Measurements from ENCODE around the gene HPD.
A peak's percentile ranks its signal among the peaks of the same experiment; 100 is the strongest.
"Not testable (repeated sequence)": the region's sequence is repeated elsewhere in the genome, so short reads cannot be mapped to it uniquely, and the experiment has no call there.

The HPD gene

GRCh38 chr12:121883315-121883660 is 24.6 kb upstream of the HPD start:
- no peak overlapping the region for H3K27ac Mint-ChIP-seq
- no peaks in the 10 kb centered on the region for H3K36me3 Mint-ChIP-seq
- no peaks in the 10 kb centered on the region for H3K27me3 Mint-ChIP-seq
- H3K4me1 Mint-ChIP-seq = peaks cover 0 to under 1% of the 10 kb centered on the region in 2 donors
- DNase-seq = no peak
- no peak for ATAC-seq (replicated peaks)
- H3K9me3 Mint-ChIP-seq = no peaks in the 10 kb centered on the region
- no peak overlapping the region for H3K4me3 Mint-ChIP-seq

GRCh38 chr12:121876080-121876447 is 17.4 kb upstream of the HPD start:
- H3K27me3 Mint-ChIP-seq; H3K4me3 Mint-ChIP-seq; H3K9me3 Mint-ChIP-seq; ATAC-seq (replicated peaks); H3K4me1 Mint-ChIP-seq; H3K27ac Mint-ChIP-seq; H3K36me3 Mint-ChIP-seq; DNase-seq: not testable (repeated sequence)

- no peak for DNase-seq
- Mint-ChIP-seq H3K4me3 (no peak overlapping the region), H3K27ac (no peak overlapping the region), H3K27me3 (no peaks in the 10 kb centered on the region), H3K9me3 (no peaks in the 10 kb centered on the region), H3K4me1 (peaks cover 4 to 7% of the 10 kb centered on the region in 2 donors), H3K36me3 (no peaks in the 10 kb centered on the region)
- ATAC-seq (replicated peaks) = no peak
Measured at GRCh38 chr12:121875582-121875981, 16.9 kb upstream of the HPD start.

- no peak overlapping the region for H3K27ac Mint-ChIP-seq
- DNase-seq = no peak
- H3K27me3 Mint-ChIP-seq = no peaks in the 10 kb centered on the region
- no peaks in the 10 kb centered on the region for H3K36me3 Mint-ChIP-seq
- H3K4me1 Mint-ChIP-seq = peaks cover 4 to 7% of the 10 kb centered on the region in 2 donors
- H3K4me3 Mint-ChIP-seq = no peak overlapping the region
- ATAC-seq (replicated peaks) = no peak
- H3K9me3 Mint-ChIP-seq = no peaks in the 10 kb centered on the region
Measured at GRCh38 chr12:121874071-121874470, 15.4 kb upstream of the HPD start.

GRCh38 chr12:121873216-121873569 is 14.5 kb upstream of the HPD start:
- Mint-ChIP-seq H3K27me3 (no peaks in the 10 kb centered on the region), H3K9me3 (no peaks in the 10 kb centered on the region), H3K27ac (no peak overlapping the region), H3K4me1 (peaks cover 4 to 7% of the 10 kb centered on the region in 2 donors), H3K36me3 (no peaks in the 10 kb centered on the region), H3K4me3 (no peak overlapping the region)
- ATAC-seq (replicated peaks) (no peak), DNase-seq (no peak)

GRCh38 chr12:121872546-121873215 is 14.0 kb upstream of the HPD start:
- Mint-ChIP-seq H3K4me1 (peaks cover 4 to 7% of the 10 kb centered on the region in 2 donors), H3K4me3 (no peak overlapping the region), H3K9me3 (no peaks in the 10 kb centered on the region), H3K36me3 (no peaks in the 10 kb centered on the region), H3K27me3 (no peaks in the 10 kb centered on the region), H3K27ac (no peak overlapping the region)
- DNase-seq (no peak), ATAC-seq (replicated peaks) (no peak)

GRCh38 chr12:121871467-121871866 is 12.8 kb upstream of the HPD start:
- Mint-ChIP-seq H3K4me3 (no peak overlapping the region), H3K27ac (no peak overlapping the region), H3K27me3 (no peaks in the 10 kb centered on the region), H3K9me3 (no peaks in the 10 kb centered on the region), H3K4me1 (peaks cover 4 to 7% of the 10 kb centered on the region in 2 donors), H3K36me3 (no peaks in the 10 kb centered on the region)
- ATAC-seq (replicated peaks) (no peak), DNase-seq (no peak)

GRCh38 chr12:121869229-121869628 is 10.6 kb upstream of the HPD start:
- ATAC-seq (replicated peaks); H3K27ac Mint-ChIP-seq; DNase-seq; H3K4me1 Mint-ChIP-seq; H3K36me3 Mint-ChIP-seq; H3K27me3 Mint-ChIP-seq; H3K9me3 Mint-ChIP-seq; H3K4me3 Mint-ChIP-seq: not testable (repeated sequence)

- DNase-seq (no peak), ATAC-seq (replicated peaks) (no peak)
- Mint-ChIP-seq H3K4me3 (no peak overlapping the region), H3K36me3 (no peaks in the 10 kb centered on the region), H3K27ac (no peak overlapping the region), H3K4me1 (no peaks in the 10 kb centered on the region), H3K27me3 (no peaks in the 10 kb centered on the region), H3K9me3 (no peaks in the 10 kb centered on the region)
Measured at GRCh38 chr12:121866331-121866730, 7.7 kb upstream of the HPD start.

- Mint-ChIP-seq H3K4me3 (no peak overlapping the region), H3K27me3 (no peaks in the 10 kb centered on the region), H3K4me1 (peaks cover 5 to 11% of the 10 kb centered on the region in 2 donors), H3K27ac (no peak overlapping the region), H3K36me3 (no peaks in the 10 kb centered on the region), H3K9me3 (no peaks in the 10 kb centered on the region)
- ATAC-seq (replicated peaks) (no peak), DNase-seq (no peak)
Measured at GRCh38 chr12:121861636-121862254, 3.1 kb upstream of the HPD start.

- not testable (repeated sequence) for H3K4me3 Mint-ChIP-seq; H3K27me3 Mint-ChIP-seq; H3K27ac Mint-ChIP-seq; ATAC-seq (replicated peaks); DNase-seq; H3K36me3 Mint-ChIP-seq; H3K9me3 Mint-ChIP-seq
- H3K4me1 Mint-ChIP-seq = peaks cover 14 to 21% of the 10 kb centered on the region in 2 donors
Measured at GRCh38 chr12:121860699-121861098, 2.0 kb upstream of the HPD start.

- DNase-seq = no peak
- H3K9me3 Mint-ChIP-seq = no peaks in the 10 kb centered on the region
- H3K27me3 Mint-ChIP-seq = no peaks in the 10 kb centered on the region
- peaks cover 16 to 26% of the 10 kb centered on the region in 2 donors for H3K4me1 Mint-ChIP-seq
- no peak overlapping the region for H3K4me3 Mint-ChIP-seq
- no peak for ATAC-seq (replicated peaks)
- H3K27ac Mint-ChIP-seq = no peak overlapping the region
- no peaks in the 10 kb centered on the region for H3K36me3 Mint-ChIP-seq
Measured at GRCh38 chr12:121860257-121860656, 1.6 kb upstream of the HPD start.

GRCh38 chr12:121858318-121858661 is 369 bp downstream of the HPD start:
- Mint-ChIP-seq H3K27ac (no peak overlapping the region), H3K36me3 (no peaks in the 10 kb centered on the region), H3K27me3 (no peaks in the 10 kb centered on the region), H3K4me1 (peaks cover 16 to 29% of the 10 kb centered on the region in 2 donors), H3K9me3 (no peaks in the 10 kb centered on the region), H3K4me3 (no peak overlapping the region)
- ATAC-seq (replicated peaks) (no peak), DNase-seq (no peak)

- DNase-seq = no peak
- Mint-ChIP-seq H3K4me3 (no peak overlapping the region), H3K27ac (peak overlapping the region; percentile 33), H3K4me1 (peaks cover 16 to 29% of the 10 kb centered on the region in 2 donors), H3K9me3 (no peaks in the 10 kb centered on the region), H3K36me3 (no peaks in the 10 kb centered on the region), H3K27me3 (no peaks in the 10 kb centered on the region)
- no peak for ATAC-seq (replicated peaks)
Measured at GRCh38 chr12:121857322-121858246, 1.1 kb downstream of the HPD start.

- H3K27me3 Mint-ChIP-seq; H3K36me3 Mint-ChIP-seq; DNase-seq; H3K27ac Mint-ChIP-seq; ATAC-seq (replicated peaks); H3K9me3 Mint-ChIP-seq; H3K4me3 Mint-ChIP-seq: not testable (repeated sequence)
- H3K4me1 Mint-ChIP-seq = peaks cover 16 to 31% of the 10 kb centered on the region in 2 donors
Measured at GRCh38 chr12:121852392-121852791, 6.3 kb downstream of the HPD start.
